Endothelial cell of umbilical vein (primary cell): ENCODE data around the gene ADGRG3.

Experiments used
- POLR2A ChIP-seq: IDR thresholded peaks from 2 replicates; pipeline ENCODE4 v1.6.1; 2012; ENCODE audit warnings: low read depth, mild to moderate bottlenecking, control low read depth, low read length
- TF ChIP-seq, protein P1 (sequence below), 2 donors: IDR thresholded peaks; 1 replicate in 1 of 2; 2 replicates in 1 of 2; pipeline ENCODE4 v1.5.1; 2011; ENCODE audit warnings: low read length in 2 of 2, mild to moderate bottlenecking in 2 of 2, moderate library complexity in 2 of 2, control low read depth in 1 of 2, inconsistent platforms in 1 of 2, low read depth in 1 of 2; ENCODE audit not compliant: insufficient read depth in 1 of 2; ENCODE audit errors: extremely low read depth in 1 of 2

DNA sequence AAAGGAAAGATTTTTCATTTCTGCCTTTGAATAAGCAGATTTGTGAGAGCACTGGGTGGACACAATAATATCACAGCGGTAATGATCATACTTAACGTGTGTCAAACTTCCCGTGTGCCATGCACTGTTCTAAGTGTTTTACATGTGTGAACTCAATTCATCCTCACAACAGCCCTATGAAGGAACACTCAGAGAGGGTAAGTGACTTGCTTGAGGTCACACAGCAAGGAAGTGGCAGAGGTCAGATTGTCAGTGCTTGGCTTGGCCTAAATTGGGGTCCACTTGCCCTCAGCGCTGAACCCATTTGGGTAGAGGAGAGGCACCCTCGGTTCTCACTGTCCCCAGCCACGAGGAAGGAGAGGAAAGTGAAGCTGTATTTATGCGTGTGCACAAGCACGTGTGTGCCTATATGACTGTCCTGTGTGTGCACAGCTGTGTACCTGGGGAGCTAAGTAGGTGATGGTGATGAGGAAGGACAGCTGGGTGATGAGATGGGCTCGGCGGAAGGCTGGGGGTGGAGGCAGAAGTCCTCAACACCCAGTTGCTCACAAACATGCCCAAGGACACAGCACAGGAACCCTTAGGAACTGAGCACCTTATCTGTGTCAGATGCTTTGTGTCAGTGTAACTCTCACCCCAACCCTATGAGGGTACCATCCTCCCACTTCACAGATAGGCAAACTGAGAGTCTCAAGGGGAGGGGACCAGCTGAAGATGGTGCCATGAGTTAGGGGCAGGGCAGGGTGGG lies 9.8 kb upstream of the ADGRG3 start:
- TF ChIP-seq, protein P1, sequence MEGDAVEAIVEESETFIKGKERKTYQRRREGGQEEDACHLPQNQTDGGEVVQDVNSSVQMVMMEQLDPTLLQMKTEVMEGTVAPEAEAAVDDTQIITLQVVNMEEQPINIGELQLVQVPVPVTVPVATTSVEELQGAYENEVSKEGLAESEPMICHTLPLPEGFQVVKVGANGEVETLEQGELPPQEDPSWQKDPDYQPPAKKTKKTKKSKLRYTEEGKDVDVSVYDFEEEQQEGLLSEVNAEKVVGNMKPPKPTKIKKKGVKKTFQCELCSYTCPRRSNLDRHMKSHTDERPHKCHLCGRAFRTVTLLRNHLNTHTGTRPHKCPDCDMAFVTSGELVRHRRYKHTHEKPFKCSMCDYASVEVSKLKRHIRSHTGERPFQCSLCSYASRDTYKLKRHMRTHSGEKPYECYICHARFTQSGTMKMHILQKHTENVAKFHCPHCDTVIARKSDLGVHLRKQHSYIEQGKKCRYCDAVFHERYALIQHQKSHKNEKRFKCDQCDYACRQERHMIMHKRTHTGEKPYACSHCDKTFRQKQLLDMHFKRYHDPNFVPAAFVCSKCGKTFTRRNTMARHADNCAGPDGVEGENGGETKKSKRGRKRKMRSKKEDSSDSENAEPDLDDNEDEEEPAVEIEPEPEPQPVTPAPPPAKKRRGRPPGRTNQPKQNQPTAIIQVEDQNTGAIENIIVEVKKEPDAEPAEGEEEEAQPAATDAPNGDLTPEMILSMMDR (IDR thresholded peaks at IDR 0.05; ENCODE audit: extremely low read depth in 1 of 2, insufficient read depth in 1 of 2, low read depth in 1 of 2, low read length in 2 of 2) = no peak
- no peak for TF ChIP-seq POLR2A
